ENCODE data around the gene AGAP1. TPM values are rescaled to one million over a fixed set of nuclear protein-coding genes. Genes with fewer than 3 reads are reported as not detected.

The AGAP1 gene
- total RNA-seq, 1 donor from 2014 or later = 36.2 TPM

- intact Hi-C loops (cut with DNase I) = no loop called here
- DNase-seq (no peak), ATAC-seq (peak in 1 of 2 donors; percentile 38)
- no peak for TF ChIP-seq CTCF (IDR thresholded peaks at IDR 0.05)
- Histone ChIP-seq H3K4me3 (peak overlapping the region; percentile 17), H3K27me3 (ENCODE audit: low read depth) (no peaks in the 10 kb centered on the region), H3K4me1 (peaks cover 57% of the 10 kb centered on the region), H3K36me3 (no peaks in the 10 kb centered on the region), H3K9me3 (no peaks in the 10 kb centered on the region), H3K27ac (peak overlapping the region; percentile 33)
Measured at GRCh38 chr2:235505181-235505741, 11.4 kb downstream of the AGAP1 start.

GRCh38 chr2:235506291-235506996 is 12.6 kb downstream of the AGAP1 start:
- no peak for ATAC-seq
- Histone ChIP-seq H3K36me3 (no peaks in the 10 kb centered on the region), H3K27me3 (ENCODE audit: low read depth) (no peaks in the 10 kb centered on the region), H3K4me3 (peak overlapping the region; percentile 14), H3K4me1 (peaks cover 51% of the 10 kb centered on the region), H3K9me3 (no peaks in the 10 kb centered on the region), H3K27ac (peak overlapping the region; percentile 11)
- intact Hi-C loops (cut with DNase I) = no loop called here
- no peak for DNase-seq
- no peak for TF ChIP-seq CTCF (IDR thresholded peaks at IDR 0.05)

GRCh38 chr2:235506997-235507615 is 13.3 kb downstream of the AGAP1 start:
- ATAC-seq = no peak

GRCh38 chr2:235507928-235508327 is 14.1 kb downstream of the AGAP1 start:
- intact Hi-C loops (cut with DNase I) = no loop called here
- H3K4me1 ChIP-seq = peaks cover 47% of the 10 kb centered on the region
- DNase-seq = no peak

More at GRCh38 chr2:235506997-235507615, 13.3 kb downstream of the AGAP1 start:
- Histone ChIP-seq H3K4me3 (peak overlapping the region; percentile 14), H3K36me3 (no peaks in the 10 kb centered on the region), H3K9me3 (no peaks in the 10 kb centered on the region), H3K4me1 (peaks cover 48% of the 10 kb centered on the region), H3K27ac (peak overlapping the region; percentile 11), H3K27me3 (ENCODE audit: low read depth) (no peaks in the 10 kb centered on the region)
- DNase-seq = no peak
- intact Hi-C loops (cut with DNase I) = no loop called here
- TF ChIP-seq CTCF (IDR thresholded peaks at IDR 0.05) = no peak

More at GRCh38 chr2:235507928-235508327, 14.1 kb downstream of the AGAP1 start:
- no peaks in the 10 kb centered on the region for H3K9me3 ChIP-seq
- no peak for ATAC-seq
- TF ChIP-seq CTCF (IDR thresholded peaks at IDR 0.05) = no peak
- no peaks in the 10 kb centered on the region for H3K27me3 ChIP-seq (ENCODE audit: low read depth)
- H3K4me3 ChIP-seq = no peak overlapping the region
- H3K27ac ChIP-seq = no peak overlapping the region
- H3K36me3 ChIP-seq = no peaks in the 10 kb centered on the region

Data from lower lobe of right lung (tissue), 2 donors.